Hepatocyte (in vitro differentiated cells): Measurements from ENCODE around the gene UBE2E2. TPM values are rescaled to one million over a fixed set of nuclear protein-coding genes. Genes with fewer than 3 reads are reported as not detected.

ENCODE experiments used
- DNase-seq: peaks from one replicate; pipeline ENCODE4 v3.0.0-alpha.2; 2016; ENCODE audit warnings: low spot score
- H2AFZ ChIP-seq: fragments of 200-600 bp; sonication (generic); 2 replicates; pipeline ENCODE4 v1.6.0; 2016; ENCODE audit warnings: antibody characterized with exemption, mild to moderate bottlenecking
- H3K27ac ChIP-seq: fragments of 200-600 bp; sonication (generic); 2 replicates; pipeline ENCODE4 v1.5.1; 2016; ENCODE audit warnings: mild to moderate bottlenecking
- H3K27me3 ChIP-seq: fragments of 200-600 bp; sonication (generic); 2 replicates; pipeline ENCODE4 v1.6.1; 2016
- H3K36me3 ChIP-seq: fragments of 200-600 bp; sonication (generic); replicated peaks from 2 replicates; pipeline ENCODE4 v1.5.1; 2016; ENCODE audit warnings: low read depth; ENCODE audit not compliant: insufficient read depth
- H3K4me1 ChIP-seq: fragments of 200-600 bp; sonication (generic); 2 replicates; pipeline ENCODE4 v1.5.1; 2016; ENCODE audit warnings: mild to moderate bottlenecking, moderate library complexity; ENCODE audit not compliant: insufficient read depth
- H3K4me2 ChIP-seq: fragments of 200-600 bp; sonication (generic); 2 replicates; pipeline ENCODE4 v1.6.0; 2016
- H3K4me3 ChIP-seq: fragments of 200-600 bp; sonication (generic); 2 replicates; pipeline ENCODE4 v1.5.1; 2016; ENCODE audit warnings: mild to moderate bottlenecking
- H3K79me2 ChIP-seq: fragments of 200-600 bp; sonication (generic); 2 replicates; pipeline ENCODE4 v1.6.0; 2017; ENCODE audit warnings: mild to moderate bottlenecking
- H3K9me2 ChIP-seq: fragments of 200-600 bp; sonication (generic); replicated peaks from 2 replicates; pipeline ENCODE4 v1.6.0; 2017; ENCODE audit warnings: mild to moderate bottlenecking; ENCODE audit not compliant: insufficient read depth
- H3K9me3 ChIP-seq: fragments of 200-600 bp; sonication (generic); 2 replicates; pipeline ENCODE4 v1.5.1; 2016; ENCODE audit warnings: low read depth, mild to moderate bottlenecking
- H4K20me1 ChIP-seq: fragments of 200-600 bp; sonication (generic); 2 replicates; pipeline ENCODE4 v1.6.0; 2016; ENCODE audit warnings: mild to moderate bottlenecking; ENCODE audit not compliant: insufficient read depth, poor library complexity, severe bottlenecking
- EZH2 ChIP-seq: fragments of 200-600 bp; sonication (generic); IDR thresholded peaks from 2 replicates; pipeline ENCODE4 v1.6.1; 2016; ENCODE audit warnings: antibody characterized with exemption, mild to moderate bottlenecking, borderline replicate concordance
- EZH2phosphoT487 ChIP-seq: fragments of 200-600 bp; sonication (generic); IDR thresholded peaks from one replicate; pipeline ENCODE4 v1.6.1; 2018; ENCODE audit warnings: antibody characterized with exemption, mild to moderate bottlenecking, low read depth, moderate library complexity; ENCODE audit not compliant: unreplicated experiment, severe bottlenecking
- WGBS: methylation state at CpG from one replicate; pipeline ENCODE4 v1.1.6; 2016; ENCODE audit warnings: low lambda C conversion rate; ENCODE audit errors: missing lambda C conversion rate; 5-methylcytosine and 5-hydroxymethylcytosine counted together
- polyA plus RNA-seq: library from polyadenylated mRNA; unstranded; fragments of >200 nt; fragmentation: Nextera tagmentation; extraction: Ambion mirVana; gene quantifications from 2 replicates; pipeline ENCODE4 v1.2.1, GENCODE V29; 2016
- total RNA-seq: library from RNA; depleted of rRNA; stranded (reverse); fragments of >200 nt; gene quantifications from 2 replicates; pipeline ENCODE4 v1.2.3, GENCODE V29; 2014
- TF ChIP-seq, protein P1 (sequence below): fragments of 200-600 bp; sonication (generic); IDR thresholded peaks from 2 replicates; pipeline ENCODE4 v1.5.1; 2016; ENCODE audit warnings: antibody characterized with exemption, mild to moderate bottlenecking; ENCODE audit not compliant: poor library complexity

UBE2E2 gene
- total and polyA plus RNA-seq, 2 experiments from 2014 or later: 51.1 to 90.6 TPM

DNA sequence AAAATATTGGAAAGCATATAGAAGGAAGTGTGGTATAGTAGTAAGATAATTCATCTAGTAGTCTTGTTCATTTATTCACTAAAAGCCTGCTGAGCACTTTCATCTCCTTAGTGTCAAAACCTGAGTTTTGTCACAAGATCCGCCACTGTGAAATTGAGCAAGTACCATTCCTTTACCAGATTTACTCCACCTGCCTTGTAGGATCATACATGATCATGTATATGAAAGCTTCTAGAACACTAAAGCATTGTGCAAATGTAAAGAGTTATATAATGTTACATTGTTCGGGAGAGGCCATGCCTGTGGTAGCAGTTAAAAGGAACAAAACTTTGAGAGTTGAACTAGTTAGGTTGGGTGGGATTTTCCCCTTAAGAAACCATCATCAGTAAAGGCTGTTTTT, 35.0 kb downstream of the UBE2E2 start:
- no peaks in the 10 kb centered on the region for H3K27me3 ChIP-seq
- H2AFZ ChIP-seq: no peak overlapping the region
- H3K4me2 ChIP-seq: no peak overlapping the region
- H3K4me3 ChIP-seq: no peak overlapping the region
- H3K36me3 ChIP-seq: no peaks in the 10 kb centered on the region
- H3K9me3 ChIP-seq: no peaks in the 10 kb centered on the region
- no peaks in the 10 kb centered on the region for H3K9me2 ChIP-seq
- no peaks in the 10 kb centered on the region for H3K4me1 ChIP-seq
- no peak for DNase-seq
- TF ChIP-seq, protein P1, sequence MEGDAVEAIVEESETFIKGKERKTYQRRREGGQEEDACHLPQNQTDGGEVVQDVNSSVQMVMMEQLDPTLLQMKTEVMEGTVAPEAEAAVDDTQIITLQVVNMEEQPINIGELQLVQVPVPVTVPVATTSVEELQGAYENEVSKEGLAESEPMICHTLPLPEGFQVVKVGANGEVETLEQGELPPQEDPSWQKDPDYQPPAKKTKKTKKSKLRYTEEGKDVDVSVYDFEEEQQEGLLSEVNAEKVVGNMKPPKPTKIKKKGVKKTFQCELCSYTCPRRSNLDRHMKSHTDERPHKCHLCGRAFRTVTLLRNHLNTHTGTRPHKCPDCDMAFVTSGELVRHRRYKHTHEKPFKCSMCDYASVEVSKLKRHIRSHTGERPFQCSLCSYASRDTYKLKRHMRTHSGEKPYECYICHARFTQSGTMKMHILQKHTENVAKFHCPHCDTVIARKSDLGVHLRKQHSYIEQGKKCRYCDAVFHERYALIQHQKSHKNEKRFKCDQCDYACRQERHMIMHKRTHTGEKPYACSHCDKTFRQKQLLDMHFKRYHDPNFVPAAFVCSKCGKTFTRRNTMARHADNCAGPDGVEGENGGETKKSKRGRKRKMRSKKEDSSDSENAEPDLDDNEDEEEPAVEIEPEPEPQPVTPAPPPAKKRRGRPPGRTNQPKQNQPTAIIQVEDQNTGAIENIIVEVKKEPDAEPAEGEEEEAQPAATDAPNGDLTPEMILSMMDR: no peak
- TF ChIP-seq EZH2 (no peak), EZH2phosphoT487 (no peak)
- H3K27ac ChIP-seq: no peak overlapping the region
- WGBS: 98% methylated on average over 2 of the region's 2 CpGs
- no peaks in the 10 kb centered on the region for H4K20me1 ChIP-seq
- H3K79me2 ChIP-seq: peaks cover 66% of the 10 kb centered on the region

DNA sequence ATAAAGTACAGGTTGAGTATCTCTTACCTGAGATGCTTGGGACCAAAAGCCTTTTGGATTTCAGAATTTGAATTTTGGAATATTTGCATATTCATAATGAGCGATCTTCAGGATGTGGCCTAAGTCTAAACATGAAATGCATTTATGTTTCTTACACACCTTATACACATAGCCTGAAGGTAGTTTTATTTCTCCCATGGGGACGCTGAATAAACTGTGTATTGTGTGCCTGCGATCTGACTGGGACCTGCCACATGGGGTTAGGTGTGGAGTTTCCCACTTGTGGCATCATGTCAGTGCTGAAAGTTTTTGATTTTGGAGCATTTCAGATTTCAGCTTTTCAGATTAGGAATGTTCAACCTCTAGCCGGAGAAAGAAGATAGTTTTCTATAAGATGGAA, 35.5 kb downstream of the UBE2E2 start:
- H3K27ac ChIP-seq: no peak overlapping the region
- H3K9me2 ChIP-seq: no peaks in the 10 kb centered on the region
- H3K4me2 ChIP-seq: no peak overlapping the region
- no peaks in the 10 kb centered on the region for H3K36me3 ChIP-seq
- WGBS: 98% methylated on average over 4 of the region's 4 CpGs
- DNase-seq: no peak
- no peaks in the 10 kb centered on the region for H3K9me3 ChIP-seq
- H3K4me3 ChIP-seq: no peak overlapping the region
- H3K27me3 ChIP-seq: no peaks in the 10 kb centered on the region
- H4K20me1 ChIP-seq: no peaks in the 10 kb centered on the region
- H3K4me1 ChIP-seq: no peaks in the 10 kb centered on the region
- TF ChIP-seq, protein P1: no peak
- TF ChIP-seq EZH2: no peak
- TF ChIP-seq EZH2phosphoT487: no peak
- peaks cover 66% of the 10 kb centered on the region for H3K79me2 ChIP-seq
- no peak overlapping the region for H2AFZ ChIP-seq

DNA sequence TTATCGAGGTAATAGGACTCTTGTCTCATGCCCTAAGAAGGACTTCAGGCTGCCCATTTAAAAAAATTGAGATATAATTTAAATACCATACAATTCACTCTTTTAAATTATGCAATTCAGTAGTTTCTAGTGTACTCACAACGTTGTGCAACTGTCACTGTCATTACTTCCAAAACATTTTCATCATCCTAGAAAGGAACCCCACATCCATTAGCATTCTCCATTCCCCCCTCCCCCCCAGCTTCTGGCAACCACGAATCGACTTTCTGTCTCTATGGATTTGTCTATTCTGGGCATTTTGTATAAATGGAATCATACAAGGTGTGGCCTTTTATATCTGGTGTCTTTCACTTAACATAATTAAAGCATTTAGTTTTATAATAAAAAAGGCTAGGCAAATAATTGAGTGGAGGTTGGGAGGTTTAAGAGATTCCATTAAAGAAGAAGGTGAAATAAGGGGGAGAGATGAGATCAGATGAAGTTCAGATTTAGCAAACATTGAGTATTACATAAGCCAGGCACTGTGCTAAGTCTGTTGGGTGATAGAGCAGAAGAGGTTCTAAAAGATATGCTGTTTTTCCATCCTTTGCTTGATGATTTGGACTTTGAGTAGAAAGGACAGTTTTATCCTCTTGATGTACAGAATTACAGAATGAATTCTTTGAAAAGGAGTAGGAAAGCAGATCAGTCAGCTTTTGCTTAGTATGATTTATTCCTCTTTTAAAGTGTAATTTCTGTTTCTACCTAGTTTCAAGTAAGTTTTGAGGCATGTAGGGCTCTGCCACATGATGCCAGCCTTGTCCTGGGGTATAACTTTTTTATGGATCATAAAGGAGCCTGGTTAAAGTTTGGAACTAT, 36.3 kb downstream of the UBE2E2 start:
- peaks cover 2% of the 10 kb centered on the region for H3K4me1 ChIP-seq
- no peak overlapping the region for H3K27ac ChIP-seq
- H3K27me3 ChIP-seq: no peaks in the 10 kb centered on the region
- DNase-seq: no peak
- no peak overlapping the region for H2AFZ ChIP-seq
- WGBS: 89% methylated on average over 4 of the region's 4 CpGs
- H3K36me3 ChIP-seq: no peaks in the 10 kb centered on the region
- no peak overlapping the region for H3K4me2 ChIP-seq
- peaks cover 67% of the 10 kb centered on the region for H3K79me2 ChIP-seq
- H3K9me3 ChIP-seq: no peaks in the 10 kb centered on the region
- TF ChIP-seq EZH2 (no peak), EZH2phosphoT487 (no peak)
- TF ChIP-seq, protein P1: no peak
- no peaks in the 10 kb centered on the region for H4K20me1 ChIP-seq
- H3K9me2 ChIP-seq: no peaks in the 10 kb centered on the region
- no peak overlapping the region for H3K4me3 ChIP-seq
